HG03432 (cell line): ENCODE measurements around the gene ITPR3.

Source experiments
- ATAC-seq: cut with Tn5 transposase; IDR thresholded peaks from one replicate; pipeline ENCODE4 v1.9.1; 2021; ENCODE audit warnings: mild to moderate bottlenecking, moderate library complexity; ENCODE audit not compliant: unreplicated experiment

Gene ITPR3

GRCh38 chr6:33695451-33695887 is 74.3 kb downstream of the ITPR3 start:
- ATAC-seq: no peak

GRCh38 chr6:33696076-33696475 is 75.0 kb downstream of the ITPR3 start:
- ATAC-seq: no peak

DNA sequence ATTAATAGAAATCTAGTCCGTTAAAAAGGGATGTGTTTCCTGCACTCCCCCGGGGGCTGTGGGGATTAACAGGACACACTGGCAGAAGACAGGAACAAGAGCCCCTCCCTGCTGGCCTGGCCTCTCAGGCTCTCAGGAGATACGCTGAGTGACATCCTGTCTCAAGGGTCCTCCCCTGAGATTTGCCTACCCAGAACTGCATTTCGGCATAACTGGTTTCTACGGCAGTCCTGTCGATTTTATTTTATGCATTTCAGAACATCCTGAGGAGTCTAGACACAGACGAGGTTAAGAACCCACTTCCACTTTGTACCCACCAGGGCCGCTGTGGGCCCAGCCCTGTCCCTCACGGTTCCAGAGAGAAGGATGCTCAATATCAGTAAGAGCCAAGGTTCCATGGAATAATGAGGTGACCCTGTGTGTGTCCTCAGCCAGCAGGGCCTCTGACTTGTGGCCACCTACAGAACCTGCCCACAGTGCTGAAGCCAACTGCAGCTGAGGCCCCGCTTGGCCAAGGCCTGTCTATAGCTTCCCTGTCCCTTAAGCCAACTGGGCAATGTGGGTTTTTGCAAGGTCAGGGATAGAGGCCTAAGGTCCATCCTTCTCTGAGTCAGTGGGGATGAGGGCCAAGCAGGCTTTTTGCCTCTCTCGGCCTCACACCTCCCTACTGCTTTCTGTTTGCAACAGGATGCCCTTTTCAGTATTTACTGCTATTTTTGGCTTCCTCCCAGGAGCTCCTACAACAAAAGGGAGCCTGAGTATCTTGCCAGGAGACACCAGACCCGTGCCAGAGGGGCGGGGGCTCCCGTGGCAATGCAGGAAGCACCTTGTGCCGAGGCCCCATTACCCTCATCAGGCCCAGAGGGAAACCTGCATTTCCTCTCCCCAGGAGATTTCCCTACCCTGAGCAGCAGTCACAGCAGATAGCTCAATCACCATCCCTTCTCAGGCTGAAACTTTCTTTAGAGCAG is 75.7 kb downstream of the ITPR3 start:
- no peak for ATAC-seq

DNA sequence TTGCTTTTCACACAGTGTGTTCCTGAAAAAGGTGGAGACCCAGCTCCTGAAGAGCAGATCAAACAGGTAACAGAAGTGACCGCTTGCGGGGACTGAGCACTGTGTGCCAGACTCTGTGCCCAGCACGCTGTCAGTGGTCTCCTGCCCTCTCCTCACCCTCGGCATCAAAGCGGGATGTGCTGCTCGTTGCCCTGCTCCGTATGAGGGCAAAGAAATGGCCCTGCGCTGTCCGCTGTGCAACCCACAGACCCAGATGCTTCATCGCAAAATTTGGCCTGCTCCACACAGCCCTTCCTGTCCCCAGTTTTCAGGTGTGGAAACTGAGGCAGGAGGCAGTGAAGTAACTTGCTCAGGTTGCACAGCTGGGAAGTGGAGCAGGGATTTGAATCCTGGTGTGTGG is 76.7 kb downstream of the ITPR3 start:
- no peak for ATAC-seq

DNA sequence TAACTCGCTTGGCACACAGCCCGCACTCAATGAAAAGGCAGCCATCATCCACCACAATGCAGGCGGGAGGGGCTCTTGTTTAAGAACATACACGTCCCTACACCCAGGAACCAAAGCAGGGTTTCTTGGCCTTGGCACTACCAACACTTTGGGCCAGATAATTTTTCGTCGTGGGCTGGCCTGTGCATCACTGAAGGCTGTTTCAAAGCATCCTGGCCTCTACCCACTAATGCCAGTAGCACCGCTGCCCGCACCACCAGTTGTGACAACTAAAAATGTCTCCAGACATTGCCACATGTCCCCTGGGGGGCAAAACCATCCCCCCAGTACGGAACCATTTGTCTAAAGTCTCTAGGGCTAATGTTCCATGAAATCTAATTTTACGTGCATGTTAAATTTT is 77.4 kb downstream of the ITPR3 start:
- no peak for ATAC-seq

- ATAC-seq: no peak
Measured at GRCh38 chr6:33699131-33699530, 78.0 kb downstream of the ITPR3 start.

DNA sequence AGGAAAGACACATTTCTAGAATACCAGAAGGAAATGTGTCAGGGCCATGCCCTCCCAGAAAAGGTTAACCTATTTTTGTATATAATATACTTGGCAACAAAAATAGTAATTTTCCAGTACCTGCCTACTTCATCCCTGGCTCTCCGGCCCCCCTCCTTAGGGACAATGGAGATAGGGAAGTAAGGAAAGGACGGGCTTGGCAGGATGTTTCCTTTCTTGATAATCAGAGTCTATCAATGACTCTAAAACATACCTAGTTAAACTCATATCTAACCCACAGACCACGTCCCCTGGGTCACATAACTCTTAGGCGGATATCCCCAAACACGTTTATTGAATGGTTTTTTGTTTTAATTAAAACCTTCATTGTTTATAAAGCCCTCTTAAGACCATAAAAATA is 78.6 kb downstream of the ITPR3 start:
- ATAC-seq: no peak

DNA sequence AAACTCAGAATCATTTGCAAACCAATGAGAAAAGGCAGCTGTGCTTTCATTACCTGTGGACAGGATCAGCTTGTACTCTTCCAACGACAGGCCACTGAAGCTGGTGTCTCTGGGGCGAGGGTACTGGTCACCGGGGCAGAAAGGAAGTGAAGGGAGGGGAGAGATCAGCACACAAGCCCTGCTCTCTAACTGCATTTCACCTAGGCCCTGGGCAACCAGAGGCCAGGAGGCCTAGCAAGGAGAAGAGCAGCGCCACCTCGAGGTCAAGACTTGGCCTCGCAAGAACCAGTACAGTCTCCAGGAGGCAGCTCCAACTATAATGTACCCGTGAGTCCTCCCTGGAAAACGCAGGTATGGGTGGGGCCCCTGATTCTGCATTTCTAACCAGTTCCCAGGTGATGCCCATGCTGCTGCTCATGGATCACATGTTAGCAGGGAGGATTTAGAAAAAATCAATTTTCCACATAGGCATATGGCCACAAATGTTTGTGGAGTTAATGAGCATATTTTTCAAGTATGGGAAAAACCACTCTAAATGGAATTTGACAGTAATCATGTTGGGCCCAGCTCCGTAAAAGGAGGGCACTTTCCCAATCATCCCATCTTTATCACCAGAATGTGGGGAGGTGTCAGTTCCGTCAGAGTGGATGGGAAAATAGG is 79.4 kb downstream of the ITPR3 start:
- no peak for ATAC-seq

DNA sequence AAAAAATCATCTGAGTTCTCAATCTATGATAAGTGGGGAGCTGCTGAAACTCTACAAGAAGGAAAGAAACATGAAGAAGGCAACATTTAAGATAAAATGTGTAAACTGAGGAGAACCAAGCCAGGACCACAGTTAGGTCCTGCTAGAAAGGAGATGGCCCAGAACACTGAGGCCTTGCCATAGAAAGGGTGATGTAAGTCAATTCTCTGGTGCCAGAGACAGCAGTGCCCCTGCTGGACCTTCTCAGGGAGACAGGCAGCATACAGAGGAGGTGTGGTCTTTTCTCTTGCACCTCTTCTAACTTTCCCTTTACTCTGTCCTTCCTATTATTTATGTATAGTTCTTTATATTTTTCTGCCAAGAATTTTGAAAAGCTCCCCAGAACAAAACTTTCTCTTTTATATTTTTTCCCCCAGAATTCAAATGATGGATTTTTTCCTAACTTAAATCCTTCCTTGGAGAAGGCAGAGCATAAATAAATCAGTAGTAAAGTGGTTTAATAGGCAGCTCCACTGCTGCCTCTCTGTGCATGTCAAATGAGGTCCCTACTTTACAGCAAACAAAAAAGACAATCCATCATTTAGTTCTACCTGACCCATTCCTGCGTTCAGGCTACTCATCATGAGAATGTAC is 81.3 kb downstream of the ITPR3 start:
- ATAC-seq: no peak

- no peak for ATAC-seq
Measured at GRCh38 chr6:33704215-33705066, 83.3 kb downstream of the ITPR3 start.

- ATAC-seq: no peak
Measured at GRCh38 chr6:33705268-33705885, 84.3 kb downstream of the ITPR3 start.

DNA sequence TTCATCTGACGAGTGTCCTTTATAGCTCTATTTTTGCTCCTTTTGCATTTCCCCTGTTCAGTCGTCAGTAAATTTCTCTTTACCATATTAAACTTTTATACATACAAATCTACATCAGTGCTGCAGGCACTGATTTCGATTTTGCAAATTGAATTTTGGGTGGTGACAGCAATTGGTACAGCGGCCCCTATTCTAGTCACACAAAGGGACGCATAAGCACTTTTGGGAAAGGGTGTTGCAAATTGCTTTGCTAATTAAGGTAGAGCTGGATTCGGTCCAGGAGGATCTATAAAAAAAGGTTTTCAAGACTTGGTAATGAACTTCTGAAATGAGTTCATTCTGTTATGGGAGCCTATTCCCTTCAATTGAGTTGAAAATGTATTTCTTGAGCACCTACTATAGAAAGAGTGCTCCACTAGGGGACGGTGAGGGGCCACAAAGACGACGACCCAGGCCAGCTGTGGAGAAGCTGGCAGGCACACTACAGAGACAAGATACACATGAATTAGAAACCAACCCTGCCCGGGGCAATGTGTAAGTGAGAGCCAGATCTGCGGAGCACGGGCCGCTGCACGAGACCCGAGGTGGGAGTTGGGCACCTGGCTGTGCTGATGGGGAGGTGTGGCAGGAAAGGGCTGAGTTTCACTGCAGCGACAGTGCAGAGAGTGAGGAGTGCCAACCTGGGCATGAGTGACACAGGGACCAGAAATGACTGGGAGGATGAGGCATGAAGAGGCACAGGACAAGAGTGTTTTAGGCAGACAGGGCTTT is 85.0 kb downstream of the ITPR3 start:
- no peak for ATAC-seq

- ATAC-seq: no peak
Measured at GRCh38 chr6:33707771-33708170, 86.6 kb downstream of the ITPR3 start.

GRCh38 chr6:33708516-33709204 is 87.5 kb downstream of the ITPR3 start:
- ATAC-seq: no peak

DNA sequence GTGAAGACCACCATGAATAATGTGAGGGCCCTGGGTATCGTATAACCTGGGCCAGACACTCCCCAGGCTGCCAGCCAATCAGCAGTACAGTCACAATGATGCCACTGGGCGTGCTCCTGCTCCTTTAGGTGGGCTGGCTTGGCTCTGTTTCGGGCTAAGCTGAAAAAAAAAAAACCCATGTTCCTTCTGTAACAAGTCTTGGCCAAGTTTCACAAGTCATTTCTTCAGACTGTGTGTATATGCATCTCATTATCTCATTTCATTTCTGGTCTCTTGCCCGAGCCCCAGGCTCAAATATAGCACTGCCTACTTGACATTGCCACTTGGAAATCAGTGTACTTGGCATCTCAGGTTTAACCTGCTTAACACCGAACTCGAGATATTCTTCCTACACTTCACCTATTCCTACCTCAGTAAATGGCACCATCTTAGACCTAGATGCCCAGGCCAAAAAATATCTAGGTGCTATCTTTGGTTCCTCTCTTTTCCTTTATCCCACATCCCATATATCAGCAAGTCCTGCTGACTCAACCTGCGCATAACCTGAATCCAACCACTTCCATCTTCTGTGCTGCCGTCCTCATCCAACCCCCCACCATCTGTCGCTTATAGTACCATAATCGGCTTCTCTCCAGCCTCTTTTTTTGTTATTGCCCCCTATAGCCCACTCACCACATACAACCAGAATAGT is 88.6 kb downstream of the ITPR3 start:
- no peak for ATAC-seq

DNA sequence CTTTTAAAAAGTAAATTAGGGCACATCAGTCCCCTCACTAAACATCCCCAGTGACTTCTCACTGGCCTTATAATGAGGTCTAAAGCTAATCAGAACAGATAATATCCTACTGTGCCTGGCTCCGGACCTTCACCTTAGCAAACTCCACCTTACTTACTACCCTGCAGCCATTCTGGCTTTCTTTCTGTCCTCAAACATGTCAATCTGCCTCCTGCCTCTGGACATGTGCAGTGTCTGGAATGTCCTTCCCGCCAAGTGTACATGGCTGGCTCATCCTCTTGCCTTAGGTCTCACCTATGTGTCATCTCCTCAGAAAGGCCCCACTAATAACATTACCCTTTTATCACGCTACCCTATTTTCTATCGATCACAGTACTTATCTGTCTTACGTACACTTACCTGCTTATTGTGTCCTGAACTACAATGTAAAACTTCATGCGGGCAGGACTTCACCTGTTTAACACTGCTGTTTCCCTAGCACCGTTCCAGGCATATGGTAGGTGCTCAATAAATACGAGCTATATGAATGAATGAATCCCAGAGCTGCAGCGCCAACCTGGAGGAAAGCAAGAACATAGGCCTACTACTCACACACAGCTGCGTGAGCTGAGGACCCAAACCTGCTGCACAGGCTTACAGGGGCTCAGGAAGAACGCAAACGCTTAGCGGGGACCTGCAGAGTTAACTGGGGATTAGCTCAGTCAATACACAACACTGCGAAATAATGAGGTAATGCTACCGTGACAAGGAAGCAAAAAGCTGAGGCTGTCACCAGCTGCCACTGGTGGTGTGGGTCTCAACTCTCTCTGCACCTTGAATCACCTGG is 89.4 kb downstream of the ITPR3 start:
- ATAC-seq: no peak
